Mesodermal cell (in vitro differentiated cells): ENCODE data around the gene OBP2A.
"Not testable (repeated sequence)": the region's sequence is repeated elsewhere in the genome, so short reads cannot be mapped to it uniquely, and the experiment has no call there.

ENCODE experiments used
- H3K27ac ChIP-seq: 2 replicates; pipeline ENCODE4 v1.7.0; 2013; ENCODE audit warnings: mild to moderate bottlenecking, low read depth, low read length, moderate library complexity; ENCODE audit not compliant: severe bottlenecking
- H3K36me3 ChIP-seq: 2 replicates; pipeline ENCODE4 v1.7.1; 2013; ENCODE audit warnings: mild to moderate bottlenecking, low read length, moderate library complexity; ENCODE audit not compliant: control insufficient read depth, insufficient read depth
- H3K4me1 ChIP-seq: one replicate; pipeline ENCODE4 v1.7.1; 2013; ENCODE audit warnings: mild to moderate bottlenecking, low read length; ENCODE audit not compliant: insufficient read depth, control insufficient read depth, poor library complexity, severe bottlenecking
- H3K4me3 ChIP-seq: 2 replicates; pipeline ENCODE4 v1.7.0; 2013; ENCODE audit warnings: low read length, control low read depth, mild to moderate bottlenecking; ENCODE audit not compliant: insufficient read depth, poor library complexity, severe bottlenecking; ENCODE audit errors: extremely low read depth
- H3K9me3 ChIP-seq: 2 replicates; pipeline ENCODE4 v1.7.1; 2013; ENCODE audit warnings: mild to moderate bottlenecking, low read length, moderate library complexity; ENCODE audit not compliant: control insufficient read depth
- WGBS, 2 experiments: methylation state at CpG; one replicate each; pipeline ENCODE4 v1.1.5; 2013; ENCODE audit warnings: missing lambda C conversion rate in 2 of 2; ENCODE audit not compliant: insufficient coverage in 2 of 2; 5-methylcytosine and 5-hydroxymethylcytosine counted together

Gene OBP2A

DNA sequence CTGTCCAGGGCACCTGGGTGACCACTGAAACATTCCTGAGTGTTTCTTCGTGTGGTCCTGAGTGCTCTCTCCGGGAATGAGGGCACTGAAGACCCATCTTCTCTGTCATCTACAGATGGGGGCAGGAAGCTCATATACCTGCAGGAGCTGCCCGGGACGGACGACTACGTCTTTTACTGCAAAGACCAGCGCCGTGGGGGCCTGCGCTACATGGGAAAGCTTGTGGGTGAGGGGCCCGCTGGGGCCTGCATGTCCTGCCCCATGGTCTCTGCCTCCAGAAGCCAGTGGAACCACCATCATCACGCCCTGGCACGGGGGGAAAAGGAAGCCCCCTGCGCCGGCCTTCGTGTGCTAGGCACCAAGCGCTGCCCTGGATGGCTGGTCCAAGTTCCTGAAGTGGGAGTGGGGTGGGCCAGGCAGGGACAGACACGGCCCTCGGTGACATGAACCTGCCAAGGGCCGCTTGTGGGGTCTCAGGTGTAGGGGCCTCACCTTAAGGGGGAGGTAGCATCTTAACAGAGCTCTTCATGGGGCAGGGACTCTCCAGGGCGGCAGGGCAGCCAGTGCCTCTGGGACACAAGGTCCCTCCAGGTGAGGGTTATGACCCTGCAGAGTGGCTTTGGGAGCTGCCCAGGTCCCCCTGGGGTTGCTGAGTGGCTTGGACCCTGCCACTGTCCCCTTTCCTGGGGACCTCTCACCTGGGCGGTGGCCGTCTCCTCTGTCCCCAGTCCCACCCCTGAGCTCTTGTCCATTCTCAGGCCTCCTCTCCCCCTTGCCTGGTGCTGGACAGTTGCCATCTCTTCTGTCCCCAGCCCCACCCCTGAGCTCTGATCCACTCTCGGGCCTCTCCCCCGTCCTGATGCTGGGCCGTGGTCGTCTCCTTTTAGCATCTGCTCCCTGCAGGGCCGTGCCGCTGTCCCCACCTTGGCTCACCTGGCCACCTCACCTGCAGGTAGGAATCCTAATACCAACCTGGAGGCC is 2.1 kb downstream of the OBP2A start:
- 87 to 88% methylated on average over 23 to 27 of the region's 28 CpGs for WGBS, 2 experiments
- peaks cover 7% of the 10 kb centered on the region for H3K4me1 ChIP-seq
- no peak overlapping the region for H3K27ac ChIP-seq
- H3K4me3 ChIP-seq: no peak overlapping the region
- H3K9me3 ChIP-seq: no peaks in the 10 kb centered on the region
- H3K36me3 ChIP-seq: no peaks in the 10 kb centered on the region

DNA sequence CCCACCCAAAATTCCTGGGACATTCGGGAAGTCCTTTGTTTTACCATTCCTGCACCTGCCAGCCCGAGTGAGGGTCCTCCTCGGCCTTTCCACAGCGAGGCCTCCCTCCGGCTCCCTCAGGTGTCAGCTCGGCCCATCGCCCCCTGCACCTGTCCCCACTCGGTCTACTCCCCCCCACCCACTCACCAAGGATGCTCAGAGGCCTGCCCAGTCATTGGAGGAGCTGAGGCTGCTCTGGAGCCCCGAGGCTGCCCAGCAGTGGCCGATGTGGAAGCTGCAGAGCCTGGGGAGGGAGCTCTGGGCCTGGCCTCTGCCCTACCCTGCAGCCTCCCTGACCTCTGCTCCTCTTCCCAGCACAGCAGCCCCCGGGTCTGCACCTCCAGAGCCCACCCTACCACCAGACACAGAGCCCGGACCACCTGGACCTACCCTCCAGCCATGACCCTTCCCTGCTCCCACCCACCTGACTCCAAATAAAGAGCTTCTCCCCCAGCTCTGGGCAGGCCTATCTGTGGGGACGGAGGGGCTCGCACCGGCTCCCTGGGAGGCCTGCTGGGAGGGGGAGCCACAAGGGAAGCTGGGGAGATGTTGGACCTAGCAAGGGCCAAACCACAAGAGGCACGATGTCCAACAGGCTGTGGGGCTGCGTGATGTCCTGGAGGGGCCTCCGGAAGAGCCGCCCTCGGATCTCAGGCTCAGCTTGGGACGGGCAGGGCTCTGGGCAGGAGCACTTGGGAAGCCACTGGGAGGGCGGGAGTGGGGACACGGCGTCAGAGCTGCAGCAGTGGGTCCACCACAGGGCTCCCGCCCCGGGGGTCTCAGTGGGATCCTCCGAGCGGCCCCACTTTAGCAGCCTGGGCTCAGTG is 3.8 kb downstream of the OBP2A start:
- not testable (repeated sequence) for H3K4me1 ChIP-seq, H3K27ac ChIP-seq, H3K9me3 ChIP-seq, H3K4me3 ChIP-seq, H3K36me3 ChIP-seq
- 88 to 95% methylated on average over 18 to 25 of the region's 28 CpGs for WGBS, 2 experiments

DNA sequence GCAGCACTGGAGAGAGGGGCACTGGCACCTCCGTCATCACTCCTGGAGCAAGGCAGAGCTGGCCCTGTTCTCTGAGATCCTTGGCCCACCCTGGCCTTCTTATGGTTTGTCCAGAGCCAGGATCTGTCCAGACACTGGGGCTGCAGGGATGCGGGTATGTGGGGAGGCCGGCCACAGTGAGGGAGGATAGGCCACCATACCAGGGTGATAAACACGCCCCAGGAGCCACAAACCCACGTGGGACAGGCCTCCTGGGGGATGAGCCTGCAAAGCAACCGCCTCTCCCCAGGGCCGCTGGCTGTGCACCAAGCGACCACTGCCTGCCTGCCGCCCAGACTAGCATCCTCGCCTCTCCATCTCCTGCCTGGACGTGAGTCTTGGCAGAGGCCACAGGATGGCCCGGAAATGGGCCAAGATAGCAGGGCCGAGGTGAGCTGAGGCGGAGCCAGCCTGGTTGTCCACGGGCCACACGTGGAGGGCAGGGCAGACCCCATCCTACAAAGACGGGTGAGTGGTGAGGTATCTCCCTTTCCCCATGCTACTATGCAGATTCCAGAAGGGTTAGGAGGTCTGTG is 4.5 kb downstream of the OBP2A start:
- Histone ChIP-seq H3K4me3 (no peak overlapping the region), H3K27ac (no peak overlapping the region), H3K36me3 (no peaks in the 10 kb centered on the region), H3K4me1 (no peaks in the 10 kb centered on the region), H3K9me3 (no peaks in the 10 kb centered on the region)
- 90 to 92% methylated on average over 12 to 17 of the region's 17 CpGs for WGBS, 2 experiments

DNA sequence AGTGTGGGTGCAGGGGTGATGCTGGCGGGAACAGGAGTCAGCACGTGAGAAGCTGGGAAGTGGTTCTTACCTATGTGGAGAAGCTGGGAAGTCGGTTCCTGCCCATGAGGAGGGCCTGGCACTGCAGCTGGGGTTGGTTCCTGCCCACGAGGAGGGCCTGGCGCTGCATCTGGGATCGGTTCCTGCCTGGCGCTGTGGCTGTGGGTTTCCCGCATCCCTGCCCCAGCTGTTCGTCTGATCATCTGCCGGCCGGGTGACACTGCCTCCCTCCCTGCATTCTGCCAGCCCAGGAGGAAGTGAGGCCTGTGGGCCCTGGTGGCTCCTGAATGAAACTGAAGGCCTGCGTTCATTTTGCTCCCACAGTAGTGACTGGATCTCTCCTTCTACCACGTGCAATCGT is 5.1 kb downstream of the OBP2A start:
- Histone ChIP-seq H3K27ac (no peak overlapping the region), H3K4me1 (no peaks in the 10 kb centered on the region), H3K9me3 (no peaks in the 10 kb centered on the region), H3K4me3 (no peak overlapping the region), H3K36me3 (no peaks in the 10 kb centered on the region)
- 86 to 92% methylated on average over 14 of the region's 14 CpGs for WGBS, 2 experiments

DNA sequence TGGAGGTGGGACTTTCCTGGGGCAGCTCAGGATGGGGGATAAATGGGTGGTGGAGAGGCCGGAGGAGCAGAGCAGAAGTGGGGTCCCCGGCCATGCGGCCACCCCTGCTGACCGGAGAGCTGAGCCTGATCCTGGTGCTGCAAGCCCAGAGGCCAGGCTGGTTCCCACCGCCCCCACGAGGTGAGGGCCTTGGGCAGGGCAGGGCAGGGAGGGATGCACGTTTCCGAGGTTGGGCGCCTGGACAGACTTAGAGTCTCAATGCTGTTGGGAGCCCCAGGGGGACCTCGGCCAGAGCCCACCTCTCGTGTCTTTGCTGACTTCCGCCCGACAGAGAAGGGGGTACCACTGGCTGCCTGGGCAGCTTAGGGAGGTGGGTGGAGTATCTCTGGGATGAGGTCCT is 5.5 kb downstream of the OBP2A start:
- 92 to 98% methylated on average over 13 of the region's 13 CpGs for WGBS, 2 experiments
- Histone ChIP-seq H3K27ac (no peak overlapping the region), H3K4me1 (no peaks in the 10 kb centered on the region), H3K4me3 (no peak overlapping the region), H3K9me3 (no peaks in the 10 kb centered on the region), H3K36me3 (no peaks in the 10 kb centered on the region)

DNA sequence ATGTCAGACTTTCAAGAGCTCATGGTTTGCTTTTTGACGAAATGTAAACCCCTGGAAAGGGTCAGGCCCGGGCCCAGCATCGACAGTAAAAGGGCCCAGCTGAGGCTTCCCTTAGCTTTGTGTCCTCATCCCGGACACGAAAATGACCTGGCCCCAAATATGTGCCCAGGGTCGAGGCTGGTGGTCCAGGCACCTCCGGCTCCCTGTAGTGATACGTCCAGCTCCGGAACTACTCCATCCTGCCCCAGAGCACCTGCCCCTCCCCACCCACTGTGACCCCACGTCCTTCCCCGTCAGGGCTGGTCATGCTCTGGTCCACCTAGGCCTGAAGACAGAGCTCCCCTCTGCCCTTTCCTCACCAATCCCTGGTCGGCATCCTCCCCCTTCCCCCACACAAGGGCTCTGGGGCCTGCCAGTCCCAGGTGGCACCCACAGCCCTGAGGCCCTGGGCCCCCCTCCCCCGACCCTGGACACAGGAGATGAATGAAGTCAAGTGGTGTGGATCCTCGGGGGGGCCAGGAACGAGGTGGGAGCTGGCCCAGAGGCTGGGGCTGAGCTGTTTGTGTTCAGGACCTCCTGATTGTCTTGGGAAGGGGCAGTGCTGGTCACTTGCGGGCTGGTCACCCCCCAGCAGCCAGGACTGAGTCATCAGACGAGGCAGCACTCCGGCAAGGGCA is 6.2 kb downstream of the OBP2A start:
- H3K4me1 ChIP-seq: no peaks in the 10 kb centered on the region
- no peak overlapping the region for H3K4me3 ChIP-seq
- H3K36me3 ChIP-seq: no peaks in the 10 kb centered on the region
- no peak overlapping the region for H3K27ac ChIP-seq
- 90 to 94% methylated on average over 11 to 16 of the region's 18 CpGs for WGBS, 2 experiments
- H3K9me3 ChIP-seq: no peaks in the 10 kb centered on the region

DNA sequence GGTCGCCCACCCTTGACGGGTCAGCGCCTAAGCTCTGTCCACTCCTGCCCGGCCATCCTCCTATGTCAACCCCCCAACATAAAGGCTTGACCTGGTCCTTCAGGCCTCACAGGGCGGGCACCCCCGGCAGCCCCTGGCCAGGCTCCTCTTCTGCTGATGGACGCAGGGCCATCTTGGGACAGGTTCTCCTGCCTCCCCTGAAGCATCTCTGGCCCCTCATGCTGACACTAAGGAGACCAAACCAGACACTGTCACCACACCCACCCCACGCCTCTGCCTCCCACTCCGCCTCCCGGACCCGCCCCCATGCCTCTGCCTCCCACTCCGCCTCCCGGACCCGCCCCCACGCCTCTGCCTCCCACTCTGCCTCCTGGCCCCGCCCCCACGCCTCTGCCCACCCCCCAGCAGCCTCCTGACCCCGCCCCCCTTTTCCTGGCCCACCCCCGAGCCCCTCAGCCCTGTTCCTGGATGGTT is 6.8 kb downstream of the OBP2A start:
- WGBS, 2 experiments: 91% methylated on average over 4 to 10 of the region's 19 CpGs
- Histone ChIP-seq H3K9me3 (no peaks in the 10 kb centered on the region), H3K4me3 (no peak overlapping the region), H3K27ac (no peak overlapping the region), H3K4me1 (no peaks in the 10 kb centered on the region), H3K36me3 (no peaks in the 10 kb centered on the region)

DNA sequence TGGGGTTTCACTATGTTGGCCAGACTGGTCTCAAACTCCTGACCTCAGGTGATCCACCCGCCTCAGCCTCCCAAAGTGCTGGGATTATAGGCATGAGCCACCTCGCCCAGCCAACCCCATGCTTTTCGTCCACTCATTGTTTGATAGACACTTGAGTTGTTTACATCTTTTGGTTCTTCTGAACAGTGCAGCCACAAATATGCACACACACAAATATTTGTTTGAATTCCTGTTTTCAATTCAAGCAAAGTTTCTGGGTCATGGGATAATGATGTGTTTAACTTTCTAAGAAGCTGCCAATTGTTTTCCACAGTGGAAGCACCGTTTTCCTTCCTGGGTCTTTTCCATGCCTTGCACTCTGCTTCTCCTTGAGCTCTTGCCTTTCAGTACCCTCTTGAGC is 8.8 kb downstream of the OBP2A start:
- no peak overlapping the region for H3K27ac ChIP-seq
- 86 to 91% methylated on average over 4 of the region's 4 CpGs for WGBS, 2 experiments
- H3K9me3 ChIP-seq: no peaks in the 10 kb centered on the region

DNA sequence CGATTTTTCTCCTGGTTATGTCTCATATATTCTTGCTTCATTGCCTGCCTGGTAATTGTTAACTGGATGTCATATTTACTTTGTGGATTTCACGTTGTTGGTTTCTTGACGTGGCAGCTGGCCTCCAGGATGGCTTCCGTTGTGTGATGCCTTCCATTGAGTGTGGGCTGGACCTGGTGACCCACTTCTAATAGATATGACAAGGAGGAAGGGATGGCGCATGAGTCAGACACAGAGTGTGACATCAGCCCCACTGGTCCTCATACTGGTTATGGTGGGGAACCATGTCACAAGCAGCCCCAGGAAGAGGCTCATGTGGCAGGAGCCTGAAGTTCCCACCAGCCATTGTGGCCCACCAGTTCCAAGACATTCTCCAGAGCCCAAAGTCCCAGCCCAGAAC is 9.3 kb downstream of the OBP2A start:
- Histone ChIP-seq H3K36me3 (no peaks in the 10 kb centered on the region), H3K27ac (no peak overlapping the region), H3K4me1 (peaks cover 5% of the 10 kb centered on the region), H3K9me3 (no peaks in the 10 kb centered on the region), H3K4me3 (no peak overlapping the region)
- 80 to 100% methylated on average over 2 to 4 of the region's 5 CpGs for WGBS, 2 experiments

More for the DNA sequence above, 8.8 kb downstream of the OBP2A start:
- no peak overlapping the region for H3K4me3 ChIP-seq
- H3K4me1 ChIP-seq: peaks cover 4% of the 10 kb centered on the region
- H3K36me3 ChIP-seq: no peaks in the 10 kb centered on the region

DNA sequence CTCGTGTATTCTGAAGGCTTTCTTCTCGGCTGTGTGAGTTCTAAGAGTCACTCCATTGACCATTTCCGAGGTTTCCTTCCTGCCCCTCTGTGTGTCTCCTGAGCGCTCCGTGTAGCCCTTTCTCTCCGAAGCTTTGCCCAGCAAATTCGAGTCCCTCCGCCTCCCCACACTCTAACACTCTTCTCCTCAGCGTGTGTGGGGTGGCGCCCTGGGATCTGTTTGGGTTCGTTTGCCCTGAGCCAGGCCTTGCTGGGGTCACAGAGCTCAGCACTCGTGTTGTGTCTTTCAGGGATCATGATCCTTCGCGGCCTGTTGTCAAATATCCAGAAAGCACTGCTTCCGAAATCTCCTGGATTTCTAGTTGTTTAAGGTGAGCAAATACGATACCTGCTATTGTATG is 10.0 kb downstream of the OBP2A start:
- no peak overlapping the region for H3K4me3 ChIP-seq
- no peak overlapping the region for H3K27ac ChIP-seq
- no peaks in the 10 kb centered on the region for H3K9me3 ChIP-seq
- 77 to 93% methylated on average over 14 of the region's 16 CpGs for WGBS, 2 experiments
- peaks cover 5% of the 10 kb centered on the region for H3K4me1 ChIP-seq
- no peaks in the 10 kb centered on the region for H3K36me3 ChIP-seq
